Activated CD8-positive, alpha-beta T cell treated with anti-CD3 and anti-CD28 coated beads for 36 hours (primary cell): ENCODE measurements around the gene NMNAT2. TPM values are rescaled to one million over a fixed set of nuclear protein-coding genes. Genes with fewer than 3 reads are reported as not detected.

Experiments
- ATAC-seq: fragments of 200-7000 bp; cut with Tn5 transposase; one replicate; pipeline ENCODE4 v1.10.0; 2021; ENCODE audit warnings: mild to moderate bottlenecking, moderate library complexity
- CTCF ChIA-PET: fragments of 350-600 bp; sonication (Branson Sonifier 250); formaldehyde crosslinking; loops from one replicate; lab custom pipeline; 2021; ENCODE audit warnings: antibody characterized with exemption; lab: Charles Lee
- POLR2A ChIA-PET: fragments of 350-600 bp; sonication (Branson Sonifier 250); formaldehyde crosslinking; loops from one replicate; lab custom pipeline; 2021; ENCODE audit warnings: antibody characterized with exemption; lab: Charles Lee
- DNase-seq: peaks from one replicate; pipeline ENCODE4 v3.0.0-alpha.2; 2020
- H3K27ac Mint-ChIP-seq: one replicate; pipeline ENCODE4 v1.8.0; 2021; ENCODE audit warnings: mild to moderate bottlenecking, mixed read lengths
- H3K27me3 Mint-ChIP-seq: one replicate; pipeline ENCODE4 v1.8.0; 2021; ENCODE audit warnings: mixed read lengths
- H3K36me3 Mint-ChIP-seq: one replicate; pipeline ENCODE4 v1.8.0; 2021; ENCODE audit warnings: low read depth, mixed read lengths
- H3K4me1 Mint-ChIP-seq: one replicate; pipeline ENCODE4 v1.8.0; 2021; ENCODE audit warnings: low read depth, mixed read lengths
- H3K4me3 Mint-ChIP-seq: one replicate; pipeline ENCODE4 v1.8.0; 2021; ENCODE audit warnings: mild to moderate bottlenecking, moderate library complexity, mixed read lengths
- H3K9me3 Mint-ChIP-seq: one replicate; pipeline ENCODE4 v1.8.0; 2021; ENCODE audit warnings: mixed read lengths
- intact Hi-C: fragments of 100-400 bp; cut with micrococcal nuclease; formaldehyde crosslinking; loops from one replicate; pipeline ENCODE4 v1.10.0; 2022
- total RNA-seq, 2 experiments: library from RNA; stranded (reverse); gene quantifications; one replicate each; pipeline ENCODE4 v1.2.3, GENCODE V29; 2021
- TF ChIP-seq, protein P1 (sequence below): fragments of 200-600 bp; IDR thresholded peaks from one replicate; pipeline ENCODE4 v1.8.0; 2022; ENCODE audit warnings: antibody characterized with exemption, mild to moderate bottlenecking

The NMNAT2 gene
- total RNA-seq, 2 experiments from 2014 or later = not detected

DNA sequence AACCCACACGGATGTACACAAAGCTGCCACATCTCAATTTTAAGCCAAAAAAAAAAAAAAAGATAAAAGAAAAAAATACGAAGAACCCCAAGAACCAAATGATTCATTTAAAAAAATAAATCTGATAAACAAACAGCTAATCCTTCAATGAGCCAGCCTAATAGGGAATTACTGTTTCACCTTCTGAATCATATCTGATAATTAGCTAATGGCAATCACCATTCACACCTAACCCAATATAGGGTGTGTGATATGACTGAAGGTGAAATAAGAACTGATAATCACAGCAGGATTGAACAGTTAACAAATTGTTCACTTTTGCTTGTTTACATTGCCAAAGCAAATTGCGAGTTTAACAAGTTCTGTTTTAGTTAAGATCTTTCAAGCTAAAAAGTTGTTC is 170.7 kb downstream of the NMNAT2 start:
- peaks cover 11% of the 10 kb centered on the region for H3K27me3 Mint-ChIP-seq
- TF ChIP-seq, protein P1, sequence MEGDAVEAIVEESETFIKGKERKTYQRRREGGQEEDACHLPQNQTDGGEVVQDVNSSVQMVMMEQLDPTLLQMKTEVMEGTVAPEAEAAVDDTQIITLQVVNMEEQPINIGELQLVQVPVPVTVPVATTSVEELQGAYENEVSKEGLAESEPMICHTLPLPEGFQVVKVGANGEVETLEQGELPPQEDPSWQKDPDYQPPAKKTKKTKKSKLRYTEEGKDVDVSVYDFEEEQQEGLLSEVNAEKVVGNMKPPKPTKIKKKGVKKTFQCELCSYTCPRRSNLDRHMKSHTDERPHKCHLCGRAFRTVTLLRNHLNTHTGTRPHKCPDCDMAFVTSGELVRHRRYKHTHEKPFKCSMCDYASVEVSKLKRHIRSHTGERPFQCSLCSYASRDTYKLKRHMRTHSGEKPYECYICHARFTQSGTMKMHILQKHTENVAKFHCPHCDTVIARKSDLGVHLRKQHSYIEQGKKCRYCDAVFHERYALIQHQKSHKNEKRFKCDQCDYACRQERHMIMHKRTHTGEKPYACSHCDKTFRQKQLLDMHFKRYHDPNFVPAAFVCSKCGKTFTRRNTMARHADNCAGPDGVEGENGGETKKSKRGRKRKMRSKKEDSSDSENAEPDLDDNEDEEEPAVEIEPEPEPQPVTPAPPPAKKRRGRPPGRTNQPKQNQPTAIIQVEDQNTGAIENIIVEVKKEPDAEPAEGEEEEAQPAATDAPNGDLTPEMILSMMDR = no peak
- intact Hi-C loops = no loop called here
- ChIA-PET POLR2A (no interaction called here), CTCF (no interaction called here)
- H3K36me3 Mint-ChIP-seq = no peaks in the 10 kb centered on the region
- no peaks in the 10 kb centered on the region for H3K9me3 Mint-ChIP-seq
- no peak for DNase-seq
- no peak overlapping the region for H3K27ac Mint-ChIP-seq
- H3K4me3 Mint-ChIP-seq = no peak overlapping the region
- no peaks in the 10 kb centered on the region for H3K4me1 Mint-ChIP-seq
- ATAC-seq = no peak

DNA sequence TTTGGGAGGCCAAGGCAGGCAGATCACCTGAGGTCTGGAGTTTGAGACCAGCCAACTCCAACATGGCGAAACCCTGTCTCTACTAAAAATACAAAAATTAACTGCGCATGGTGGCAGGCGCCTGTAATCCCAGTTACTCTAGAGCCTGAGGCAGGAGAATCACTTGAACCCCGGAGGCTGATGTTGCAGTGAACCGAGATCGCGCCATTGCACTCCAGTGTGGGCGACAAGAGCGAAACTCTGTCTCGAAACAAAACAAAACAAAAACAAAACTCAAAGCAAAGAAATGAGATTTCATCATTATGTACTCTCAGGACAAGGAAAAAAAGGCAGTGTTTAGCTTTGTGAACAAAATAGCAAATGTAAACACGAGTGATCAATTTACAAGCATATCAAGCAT is 171.1 kb downstream of the NMNAT2 start:
- Mint-ChIP-seq H3K9me3 (no peaks in the 10 kb centered on the region), H3K27ac (no peak overlapping the region), H3K4me3 (no peak overlapping the region), H3K36me3 (no peaks in the 10 kb centered on the region), H3K27me3 (peaks cover 11% of the 10 kb centered on the region), H3K4me1 (no peaks in the 10 kb centered on the region)
- intact Hi-C loops = no loop called here
- POLR2A ChIA-PET = no interaction called here
- TF ChIP-seq, protein P1 = no peak
- DNase-seq = no peak
- CTCF ChIA-PET = interaction anchor here (0.7 kb wide), 1 partner anchor 821 kb away, joined by 3 read pairs; no protein-coding TSS in a partner anchor
- ATAC-seq = no peak

DNA sequence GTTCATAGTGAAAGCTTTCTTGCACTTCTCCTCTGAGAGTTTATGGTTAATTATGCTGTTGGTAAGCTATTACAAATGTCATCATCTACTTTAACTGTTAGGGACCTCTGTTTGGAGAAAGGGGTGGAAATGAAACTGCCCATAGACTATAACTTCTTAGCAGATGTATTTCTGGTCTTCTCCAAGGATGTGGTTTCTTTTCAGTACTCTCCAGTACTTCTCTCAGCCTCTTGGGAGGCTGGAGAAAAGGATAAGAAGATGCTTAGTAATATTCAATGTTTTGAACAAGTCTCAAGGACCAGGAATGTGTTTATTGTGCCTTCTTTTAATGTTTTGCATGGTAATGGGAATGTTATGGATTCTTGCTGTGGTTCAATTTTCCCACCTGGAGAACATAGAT is 171.7 kb downstream of the NMNAT2 start:
- no peaks in the 10 kb centered on the region for H3K9me3 Mint-ChIP-seq
- no peak overlapping the region for H3K4me3 Mint-ChIP-seq
- intact Hi-C loops = no loop called here
- no peaks in the 10 kb centered on the region for H3K4me1 Mint-ChIP-seq
- no peaks in the 10 kb centered on the region for H3K36me3 Mint-ChIP-seq
- ATAC-seq (no peak), DNase-seq (no peak)
- peaks cover 11% of the 10 kb centered on the region for H3K27me3 Mint-ChIP-seq
- ChIA-PET CTCF (interaction anchor here (0.7 kb wide), 1 partner anchor 820 kb away, joined by 3 read pairs; no protein-coding TSS in a partner anchor), POLR2A (no interaction called here)
- H3K27ac Mint-ChIP-seq = no peak overlapping the region
- TF ChIP-seq, protein P1 = no peak

DNA sequence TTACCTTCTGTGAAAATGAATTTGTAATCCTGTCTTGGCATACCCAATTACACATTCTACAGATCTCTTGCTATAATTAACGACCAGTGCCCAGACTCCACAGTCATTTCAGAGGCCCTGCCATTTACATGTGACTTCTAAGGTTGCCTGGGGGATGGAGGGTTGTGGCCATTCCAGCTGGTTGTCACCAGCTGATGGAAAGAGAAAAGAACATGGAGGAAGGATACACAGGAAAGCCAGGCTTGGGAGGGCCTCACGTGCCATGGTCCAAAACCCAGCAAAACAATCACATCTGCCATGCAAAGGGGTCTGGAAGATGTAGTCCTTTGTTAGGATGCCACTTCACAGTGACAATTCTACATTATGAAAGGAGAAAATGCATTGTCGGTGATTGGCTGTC is 172.8 kb downstream of the NMNAT2 start:
- ChIA-PET POLR2A (no interaction called here), CTCF (interaction anchor here (1.3 kb wide), 1 partner anchor 18 kb away, joined by 3 read pairs; no protein-coding TSS in a partner anchor)
- no peaks in the 10 kb centered on the region for H3K4me1 Mint-ChIP-seq
- H3K9me3 Mint-ChIP-seq = no peaks in the 10 kb centered on the region
- TF ChIP-seq, protein P1 = no peak
- intact Hi-C loops = no loop called here
- H3K4me3 Mint-ChIP-seq = no peak overlapping the region
- no peak for DNase-seq
- no peak overlapping the region for H3K27ac Mint-ChIP-seq
- ATAC-seq = no peak
- H3K36me3 Mint-ChIP-seq = no peaks in the 10 kb centered on the region
- peaks cover 8% of the 10 kb centered on the region for H3K27me3 Mint-ChIP-seq

DNA sequence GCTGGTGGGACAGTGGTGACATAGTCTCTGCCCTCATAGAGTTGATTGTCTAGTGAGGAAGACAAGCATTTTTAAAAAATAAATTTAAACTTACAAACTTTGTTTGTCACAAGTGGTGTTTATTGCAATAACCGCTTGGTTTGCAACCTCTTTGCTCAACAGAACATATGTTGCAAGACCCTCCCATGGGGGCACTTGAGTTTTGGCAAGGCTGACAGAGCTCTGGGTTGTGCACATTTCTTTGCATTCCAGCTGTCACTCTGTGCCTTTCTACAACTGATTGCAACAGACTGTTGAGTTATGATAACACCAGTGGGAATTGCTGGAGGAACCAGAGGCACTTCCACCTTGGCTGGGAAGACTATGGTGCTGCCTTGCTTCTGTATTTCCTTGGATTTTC is 173.7 kb downstream of the NMNAT2 start:
- ChIA-PET POLR2A (no interaction called here), CTCF (interaction anchor here (1.3 kb wide), 1 partner anchor 17 kb away, joined by 3 read pairs; no protein-coding TSS in a partner anchor)
- no peaks in the 10 kb centered on the region for H3K9me3 Mint-ChIP-seq
- ATAC-seq = no peak
- intact Hi-C loops = no loop called here
- DNase-seq = no peak
- no peaks in the 10 kb centered on the region for H3K36me3 Mint-ChIP-seq
- H3K27ac Mint-ChIP-seq = no peak overlapping the region
- no peaks in the 10 kb centered on the region for H3K4me1 Mint-ChIP-seq
- peaks cover 4% of the 10 kb centered on the region for H3K27me3 Mint-ChIP-seq
- no peak overlapping the region for H3K4me3 Mint-ChIP-seq
- TF ChIP-seq, protein P1 = no peak
